Kidney epithelial cell (primary cell): Measurements from ENCODE around the gene TMEM156. TPM values are rescaled to one million over a fixed set of nuclear protein-coding genes. Genes with fewer than 3 reads are reported as not detected.

ENCODE experiments used
- total RNA-seq: library from RNA; depleted of rRNA; stranded (reverse); fragments of >200 nt; gene quantifications from 2 replicates; pipeline ENCODE4 v1.2.3, GENCODE V29; 2015

TMEM156 gene
- total RNA-seq, 1 donor from 2014 or later: 2.0 TPM

Other genes starting within 250 kb of the TMEM156 start
- not detected in 2 replicates for gene TLR10, start 249.4 kb downstream of the TMEM156 start, total RNA-seq
- 0.67 and 0.89 TPM in 2 replicates for gene TLR1, start 227.6 kb downstream of the TMEM156 start, total RNA-seq
- gene TLR6, start 175.6 kb downstream of the TMEM156 start, total RNA-seq: 1.1 and 1.3 TPM in 2 replicates
- 39.6 and 53.9 TPM in 2 replicates for gene FAM114A1, start 164.6 kb downstream of the TMEM156 start, total RNA-seq
- gene KLHL5, start 29.8 kb upstream of the TMEM156 start, total RNA-seq: 56.2 and 57.1 TPM in 2 replicates
- 24.8 and 26.3 TPM in 2 replicates for gene WDR19, start 150.1 kb upstream of the TMEM156 start, total RNA-seq